Smooth muscle cell of the brain vasculature (primary cell): Measurements from ENCODE around the gene PCDHGB5.
"Not testable (repeated sequence)": the region's sequence is repeated elsewhere in the genome, so short reads cannot be mapped to it uniquely, and the experiment has no call there.

ENCODE experiments used
- DNase-seq: peaks from one replicate; pipeline ENCODE4 v3.0.0-alpha.2; 2012; ENCODE audit warnings: low read depth, low spot score

Gene PCDHGB5

DNA sequence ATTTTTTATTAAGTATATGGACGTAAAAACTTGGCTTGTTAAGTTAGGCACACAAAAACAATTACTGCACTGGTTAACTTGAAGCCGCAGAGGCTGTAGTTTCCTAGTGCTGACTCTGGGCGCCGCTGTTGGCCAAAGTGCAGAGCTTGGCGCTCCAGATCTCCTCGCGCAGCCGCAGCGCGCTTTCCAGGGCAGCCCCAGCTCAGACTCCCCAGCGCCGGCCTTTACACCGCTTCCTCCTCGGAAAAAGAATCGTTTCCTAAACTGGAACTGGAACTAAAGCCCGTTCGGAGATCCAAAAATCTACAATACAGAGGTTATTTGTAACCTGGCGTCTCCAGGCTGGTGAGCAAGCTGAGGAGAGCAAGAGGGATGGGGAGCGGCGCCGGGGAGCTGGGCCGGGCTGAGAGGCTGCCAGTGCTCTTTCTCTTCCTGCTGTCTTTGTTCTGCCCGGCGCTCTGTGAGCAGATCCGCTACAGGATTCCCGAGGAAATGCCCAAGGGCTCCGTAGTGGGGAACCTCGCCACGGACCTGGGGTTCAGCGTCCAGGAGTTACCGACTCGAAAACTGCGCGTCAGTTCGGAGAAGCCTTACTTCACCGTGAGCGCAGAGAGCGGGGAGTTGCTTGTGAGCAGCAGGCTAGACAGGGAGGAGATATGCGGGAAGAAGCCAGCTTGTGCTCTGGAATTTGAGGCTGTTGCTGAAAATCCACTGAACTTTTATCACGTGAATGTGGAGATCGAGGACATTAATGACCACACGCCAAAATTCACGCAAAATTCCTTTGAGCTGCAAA is at the start of gene PCDHGB5:
Gene PCDHGB5 (plus strand): TSS at position 192 of the 796 bp plus-strand sequence. CDS start 181 bp downstream, at position 373.
- DNase-seq, result not testable (repeated sequence)

DNA sequence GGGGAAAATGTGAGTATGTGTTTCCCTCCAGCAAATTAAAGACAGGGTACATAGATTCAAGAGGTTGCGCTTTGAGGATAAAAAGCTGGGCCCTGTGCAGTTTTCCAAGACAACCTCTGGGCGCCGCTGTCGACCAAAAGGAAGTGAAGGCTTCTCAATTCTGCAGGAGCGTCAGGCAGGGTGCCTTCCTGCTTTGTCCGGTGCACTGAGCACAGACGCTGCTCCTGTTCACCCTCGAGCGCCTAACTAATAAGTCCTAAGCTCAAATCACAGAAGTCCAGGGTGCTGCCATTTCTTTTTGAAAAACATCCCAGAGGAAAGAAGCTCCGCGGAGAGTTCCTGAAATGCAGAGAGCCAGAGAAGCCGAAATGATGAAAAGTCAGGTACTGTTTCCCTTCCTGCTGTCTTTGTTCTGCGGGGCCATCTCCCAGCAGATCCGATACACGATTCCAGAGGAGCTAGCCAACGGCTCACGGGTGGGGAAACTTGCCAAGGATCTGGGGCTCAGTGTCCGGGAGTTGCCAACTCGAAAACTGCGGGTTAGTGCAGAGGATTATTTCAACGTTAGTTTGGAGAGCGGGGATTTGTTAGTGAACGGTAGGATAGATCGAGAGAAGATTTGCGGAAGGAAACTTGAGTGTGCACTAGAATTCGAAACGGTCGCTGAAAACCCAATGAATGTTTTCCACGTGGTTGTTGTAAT is 47.7 kb upstream of the PCDHGB5 start, which contains the start of gene PCDHGB1:
Gene PCDHGB1 (plus strand): TSS at position 183 of the 703 bp plus-strand sequence. CDS start 162 bp downstream, at position 345.
- DNase-seq, result no peak

DNA sequence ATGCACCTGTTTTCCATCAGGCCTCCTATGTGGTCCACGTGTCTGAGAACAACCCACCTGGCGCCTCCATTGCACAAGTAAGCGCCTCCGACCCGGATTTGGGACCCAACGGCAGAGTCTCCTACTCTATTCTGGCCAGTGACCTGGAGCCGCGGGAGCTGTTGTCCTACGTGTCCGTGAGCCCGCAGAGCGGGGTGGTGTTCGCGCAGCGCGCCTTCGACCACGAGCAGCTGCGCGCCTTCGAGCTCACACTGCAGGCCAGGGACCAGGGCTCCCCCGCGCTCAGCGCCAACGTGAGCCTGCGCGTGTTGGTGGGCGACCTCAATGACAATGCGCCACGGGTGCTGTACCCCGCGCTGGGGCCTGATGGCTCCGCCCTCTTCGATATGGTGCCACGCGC is 46.2 kb upstream of the PCDHGB5 start:
- DNase-seq, result no peak

DNA sequence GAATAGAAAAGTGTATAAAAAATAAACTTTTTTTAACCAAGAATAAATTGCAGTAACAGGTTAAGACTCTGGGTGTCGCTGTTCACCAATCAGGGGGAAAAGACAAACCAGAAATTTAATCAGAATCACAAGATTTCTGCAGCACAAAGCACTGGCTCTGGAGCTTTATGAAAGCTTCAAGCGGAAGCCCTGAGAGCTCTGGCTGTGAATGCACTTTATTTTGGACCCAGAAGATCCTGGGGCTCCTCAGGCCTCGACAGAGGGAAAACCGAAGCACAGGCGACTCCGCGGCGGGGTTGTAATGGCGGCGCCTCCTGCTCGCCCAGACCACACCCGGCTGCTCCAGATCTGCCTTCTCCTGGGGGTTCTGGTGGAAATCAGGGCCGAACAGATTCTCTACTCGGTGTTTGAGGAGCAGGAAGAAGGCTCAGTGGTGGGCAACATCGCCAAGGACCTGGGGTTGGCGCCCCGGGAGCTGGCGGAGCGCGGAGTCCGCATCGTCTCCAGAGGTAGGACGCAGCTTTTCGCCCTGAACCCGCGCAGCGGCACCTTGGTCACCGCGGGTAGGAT is 42.8 kb upstream of the PCDHGB5 start, which contains the start of gene PCDHGA4:
Gene PCDHGA4 (plus strand): TSS at position 122 of the 570 bp plus-strand sequence. CDS start 87 bp downstream, at position 209.
- no peak for DNase-seq

DNA sequence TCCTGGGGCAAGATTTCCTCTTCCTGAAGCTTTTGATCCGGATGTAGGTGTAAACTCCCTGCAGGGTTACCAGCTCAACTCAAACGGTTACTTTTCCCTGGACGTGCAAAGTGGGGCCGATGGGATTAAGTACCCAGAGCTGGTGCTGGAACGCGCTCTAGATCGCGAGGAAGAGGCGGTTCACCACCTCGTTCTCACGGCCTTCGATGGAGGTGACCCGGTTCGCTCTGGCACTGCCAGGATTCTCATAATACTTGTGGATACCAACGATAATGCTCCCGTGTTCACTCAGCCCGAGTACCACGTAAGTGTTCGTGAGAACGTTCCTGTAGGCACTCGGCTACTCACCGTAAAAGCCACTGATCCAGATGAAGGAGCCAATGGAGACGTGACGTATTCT is 42.1 kb upstream of the PCDHGB5 start:
- DNase-seq, result no peak

DNA sequence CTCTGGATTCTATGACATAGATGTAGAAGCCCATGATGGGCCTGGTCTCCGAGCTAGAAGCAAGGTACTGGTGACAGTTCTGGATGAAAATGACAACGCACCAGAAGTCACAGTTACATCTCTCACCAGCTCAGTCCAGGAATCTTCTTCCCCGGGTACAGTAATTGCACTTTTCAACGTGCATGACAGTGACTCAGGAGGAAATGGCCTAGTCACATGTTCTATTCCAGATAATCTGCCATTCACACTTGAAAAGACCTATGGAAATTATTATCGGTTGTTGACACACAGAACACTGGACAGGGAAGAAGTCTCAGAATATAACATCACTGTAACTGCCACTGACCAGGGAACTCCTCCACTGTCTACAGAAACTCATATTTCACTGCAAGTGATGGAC is 41.6 kb upstream of the PCDHGB5 start:
- no peak for DNase-seq

DNA sequence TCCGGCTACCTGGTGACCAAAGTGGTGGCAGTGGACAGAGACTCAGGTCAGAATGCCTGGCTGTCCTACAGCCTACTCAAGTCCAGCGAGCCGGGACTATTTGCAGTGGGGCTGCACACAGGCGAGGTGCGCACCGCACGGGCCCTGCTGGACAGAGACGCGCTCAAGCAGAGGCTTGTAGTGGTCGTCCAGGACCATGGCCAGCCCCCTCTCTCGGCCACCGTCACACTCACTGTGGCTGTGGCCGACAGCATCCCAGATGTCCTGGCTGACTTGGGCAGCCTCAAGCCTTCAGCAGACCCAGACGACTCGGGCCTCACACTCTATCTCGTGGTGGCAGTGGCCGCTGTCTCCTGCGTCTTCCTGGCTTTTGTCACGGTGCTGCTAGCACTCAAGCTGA is 40.8 kb upstream of the PCDHGB5 start:
- DNase-seq, result no peak

DNA sequence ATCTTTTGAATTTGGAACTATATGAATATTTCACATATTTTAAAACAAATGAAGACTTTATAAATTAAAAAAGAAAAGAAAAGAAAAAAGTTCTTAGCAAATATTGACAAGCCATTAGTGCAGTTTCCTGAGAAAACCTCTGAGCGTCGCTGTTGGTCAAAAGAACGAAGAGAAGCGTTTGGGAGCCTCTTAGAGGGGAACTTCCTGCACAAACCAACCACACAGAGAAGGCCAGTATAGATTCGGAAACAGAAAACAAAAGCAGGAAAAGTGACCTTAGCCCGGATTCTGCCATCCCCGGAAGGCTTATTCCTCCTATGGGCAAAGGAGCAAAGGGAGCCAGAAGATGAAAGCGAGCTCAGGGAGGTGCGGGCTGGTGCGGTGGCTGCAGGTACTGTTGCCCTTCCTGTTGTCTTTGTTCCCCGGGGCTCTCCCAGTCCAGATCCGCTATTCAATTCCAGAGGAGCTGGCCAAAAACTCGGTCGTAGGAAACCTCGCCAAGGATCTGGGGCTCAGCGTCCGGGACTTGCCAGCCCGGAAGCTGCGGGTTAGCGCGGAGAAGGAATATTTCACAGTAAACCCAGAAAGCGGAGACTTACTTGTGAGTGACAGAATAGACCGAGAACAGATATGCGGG is 37.8 kb upstream of the PCDHGB5 start, which contains the start of gene PCDHGB2:
Gene PCDHGB2 (plus strand): TSS at position 205 of the 637 bp plus-strand sequence. CDS start 142 bp downstream, at position 347.
- no peak for DNase-seq

DNA sequence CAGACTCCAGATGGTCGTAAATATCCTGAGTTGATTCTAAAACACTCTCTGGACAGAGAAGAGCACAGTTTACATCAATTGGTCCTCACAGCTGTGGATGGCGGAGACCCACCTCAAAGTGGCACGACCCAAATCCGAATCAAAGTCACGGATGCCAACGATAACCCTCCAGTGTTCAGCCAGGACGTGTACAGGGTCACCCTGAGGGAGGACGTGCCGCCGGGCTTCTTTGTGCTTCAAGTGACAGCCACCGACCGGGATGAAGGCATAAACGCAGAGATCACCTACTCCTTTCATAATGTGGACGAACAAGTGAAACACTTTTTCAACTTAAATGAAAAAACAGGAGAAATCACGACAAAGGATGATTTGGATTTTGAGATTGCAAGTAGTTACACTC is 37.1 kb upstream of the PCDHGB5 start:
- DNase-seq, result no peak

DNA sequence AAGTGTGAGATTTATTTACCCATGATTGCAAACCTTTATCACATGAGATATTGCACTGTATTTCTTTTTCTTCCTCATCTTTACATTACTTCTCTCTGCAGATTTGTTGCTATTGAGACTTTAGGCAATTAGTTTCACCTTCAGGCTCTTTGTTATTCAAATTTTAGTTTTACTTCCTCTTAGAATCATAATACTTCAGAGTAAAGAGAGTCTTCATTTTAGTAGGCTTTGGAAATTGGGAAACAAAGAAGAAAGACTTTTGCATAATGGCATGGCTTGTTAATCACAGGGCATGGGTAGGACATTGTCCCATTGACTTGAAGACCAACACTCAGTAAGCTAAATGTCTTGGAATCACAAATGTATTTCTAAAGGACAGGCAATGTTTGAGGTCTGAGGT is 35.0 kb upstream of the PCDHGB5 start:
- no peak for DNase-seq

DNA sequence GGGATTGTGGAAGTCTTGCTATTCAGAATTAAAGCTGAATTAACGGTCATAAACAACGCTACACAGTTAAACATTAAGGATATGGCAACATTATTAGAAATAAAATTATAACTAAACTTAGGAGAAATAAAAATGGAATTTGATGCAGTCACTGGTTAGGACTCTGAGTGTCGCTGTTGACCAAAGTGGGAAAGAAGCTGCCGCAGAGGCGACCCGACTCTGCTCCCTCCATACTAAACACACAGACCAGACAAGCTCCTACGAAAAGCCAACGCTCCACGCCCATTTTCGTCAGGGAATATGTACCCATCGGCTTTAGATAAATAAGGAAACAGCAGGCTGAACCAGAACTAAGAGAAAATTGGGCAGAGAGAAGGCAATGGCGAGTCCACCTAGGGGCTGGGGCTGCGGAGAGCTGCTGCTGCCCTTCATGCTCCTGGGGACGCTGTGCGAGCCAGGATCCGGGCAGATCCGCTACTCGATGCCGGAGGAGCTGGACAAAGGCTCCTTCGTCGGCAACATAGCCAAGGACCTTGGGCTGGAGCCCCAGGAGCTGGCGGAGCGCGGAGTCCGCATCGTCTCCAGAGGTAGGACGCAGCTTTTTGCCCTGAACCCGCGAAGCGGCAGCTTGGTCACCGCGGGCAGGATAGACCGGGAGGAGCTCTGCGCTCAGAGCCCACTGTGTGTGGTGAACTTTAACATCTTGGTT is 33.6 kb upstream of the PCDHGB5 start, which contains the start of gene PCDHGA5:
Gene PCDHGA5 (plus strand): TSS at position 211 of the 709 bp plus-strand sequence. CDS start 169 bp downstream, at position 380.
- DNase-seq, result no peak

DNA sequence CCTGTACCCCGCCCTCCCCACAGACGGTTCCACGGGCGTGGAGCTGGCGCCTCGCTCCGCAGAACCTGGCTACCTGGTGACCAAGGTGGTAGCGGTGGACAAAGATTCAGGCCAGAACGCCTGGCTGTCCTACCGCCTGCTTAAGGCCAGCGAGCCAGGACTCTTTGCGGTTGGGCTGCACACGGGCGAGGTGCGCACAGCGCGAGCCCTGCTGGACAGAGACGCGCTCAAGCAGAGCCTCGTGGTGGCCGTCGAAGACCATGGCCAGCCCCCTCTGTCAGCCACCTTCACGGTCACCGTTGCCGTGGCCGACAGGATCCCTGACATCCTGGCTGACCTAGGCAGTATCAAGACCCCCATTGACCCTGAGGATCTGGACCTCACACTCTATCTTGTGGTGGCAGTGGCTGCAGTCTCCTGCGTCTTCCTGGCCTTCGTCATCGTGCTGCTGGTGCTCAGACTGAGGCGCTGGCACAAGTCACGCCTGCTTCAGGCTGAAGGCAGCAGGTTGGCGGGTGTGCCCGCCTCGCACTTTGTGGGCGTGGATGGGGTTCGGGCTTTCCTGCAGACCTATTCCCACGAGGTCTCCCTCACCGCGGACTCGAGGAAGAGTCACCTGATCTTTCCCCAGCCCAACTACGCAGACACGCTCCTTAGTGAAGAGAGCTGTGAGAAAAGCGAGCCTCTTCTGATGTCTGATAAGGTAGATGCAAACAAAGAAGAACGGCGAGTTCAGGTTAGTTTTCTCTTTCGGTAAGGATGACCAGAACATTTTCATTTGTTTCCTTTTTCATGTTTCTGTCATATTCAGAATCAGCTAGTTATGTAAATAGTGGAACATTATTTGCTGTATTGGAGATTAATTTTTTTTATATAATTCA is 31.5 kb upstream of the PCDHGB5 start:
- no peak for DNase-seq

DNA sequence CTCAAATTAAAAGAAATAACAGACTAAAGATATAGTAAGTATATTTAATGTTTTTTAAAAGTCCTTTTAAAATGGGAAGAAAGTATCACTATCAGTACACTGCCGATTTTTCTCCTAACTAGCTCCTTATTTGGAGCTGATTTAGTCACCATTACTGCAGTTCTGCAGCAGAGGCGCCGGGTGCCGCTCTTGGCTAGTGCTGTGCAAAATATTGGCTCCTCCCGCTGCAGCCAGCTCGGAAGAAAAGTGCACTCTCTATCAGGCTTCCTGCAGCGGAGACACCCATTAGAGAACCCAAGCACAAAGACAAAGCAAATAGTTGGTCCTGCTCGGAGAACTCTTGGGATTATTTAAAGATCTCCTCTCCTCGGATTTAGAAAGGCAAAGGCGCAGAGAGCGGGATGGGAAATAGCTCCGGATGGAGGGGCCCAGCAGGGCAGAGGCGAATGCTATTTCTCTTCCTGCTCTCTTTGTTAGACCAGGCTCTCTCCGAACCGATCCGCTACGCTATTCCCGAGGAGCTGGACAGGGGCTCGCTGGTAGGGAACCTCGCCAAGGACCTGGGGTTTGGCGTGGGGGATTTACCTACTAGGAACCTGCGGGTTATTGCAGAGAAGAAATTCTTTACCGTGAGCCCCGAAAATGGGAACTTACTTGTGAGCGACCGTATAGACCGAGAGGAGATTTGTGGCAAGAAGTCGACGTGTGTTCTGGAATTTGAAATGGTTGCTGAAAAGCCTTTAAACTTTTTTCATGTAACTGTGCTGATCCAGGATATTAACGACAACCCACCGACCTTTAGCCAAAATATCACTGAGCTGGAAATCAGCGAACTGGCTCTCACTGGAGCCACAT is 27.5 kb upstream of the PCDHGB5 start, which contains the start of gene PCDHGB3:
Gene PCDHGB3 (plus strand): TSS at position 249 of the 855 bp plus-strand sequence. CDS start 153 bp downstream, at position 402.
- no peak for DNase-seq

DNA sequence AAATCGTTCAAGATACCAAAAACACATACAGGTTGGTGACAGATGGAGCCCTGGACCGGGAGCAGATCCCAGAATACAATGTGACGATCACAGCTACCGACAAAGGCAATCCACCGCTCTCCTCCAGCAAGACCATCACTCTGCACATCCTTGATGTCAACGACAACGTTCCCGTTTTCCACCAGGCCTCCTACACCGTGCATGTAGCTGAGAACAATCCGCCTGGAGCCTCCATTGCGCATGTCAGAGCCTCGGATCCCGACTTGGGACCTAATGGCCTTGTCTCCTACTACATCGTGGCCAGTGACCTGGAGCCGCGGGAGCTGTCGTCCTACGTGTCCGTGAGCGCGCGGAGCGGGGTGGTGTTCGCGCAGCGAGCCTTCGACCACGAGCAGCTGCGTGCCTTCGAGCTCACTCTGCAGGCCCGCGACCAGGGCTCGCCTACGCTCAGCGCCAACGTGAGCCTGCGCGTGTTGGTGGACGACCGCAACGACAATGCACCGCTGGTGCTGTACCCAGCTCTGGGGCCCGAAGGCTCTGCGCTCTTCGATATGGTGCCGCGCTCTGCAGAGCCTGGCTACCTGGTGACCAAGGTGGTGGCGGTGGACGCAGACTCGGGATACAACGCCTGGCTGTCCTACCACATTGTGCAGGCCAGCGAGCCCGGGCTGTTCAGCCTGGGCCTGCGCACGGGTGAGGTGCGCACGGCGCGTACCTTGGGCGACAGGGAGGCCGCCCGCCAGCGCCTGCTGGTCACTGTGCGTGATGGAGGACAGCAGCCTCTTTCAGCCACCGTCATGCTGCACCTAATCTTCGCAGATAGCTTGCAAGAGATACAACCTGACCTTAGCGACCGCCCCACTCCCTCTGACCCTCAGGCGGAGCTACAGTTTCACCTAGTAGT is 25.9 kb upstream of the PCDHGB5 start:
- no peak for DNase-seq

DNA sequence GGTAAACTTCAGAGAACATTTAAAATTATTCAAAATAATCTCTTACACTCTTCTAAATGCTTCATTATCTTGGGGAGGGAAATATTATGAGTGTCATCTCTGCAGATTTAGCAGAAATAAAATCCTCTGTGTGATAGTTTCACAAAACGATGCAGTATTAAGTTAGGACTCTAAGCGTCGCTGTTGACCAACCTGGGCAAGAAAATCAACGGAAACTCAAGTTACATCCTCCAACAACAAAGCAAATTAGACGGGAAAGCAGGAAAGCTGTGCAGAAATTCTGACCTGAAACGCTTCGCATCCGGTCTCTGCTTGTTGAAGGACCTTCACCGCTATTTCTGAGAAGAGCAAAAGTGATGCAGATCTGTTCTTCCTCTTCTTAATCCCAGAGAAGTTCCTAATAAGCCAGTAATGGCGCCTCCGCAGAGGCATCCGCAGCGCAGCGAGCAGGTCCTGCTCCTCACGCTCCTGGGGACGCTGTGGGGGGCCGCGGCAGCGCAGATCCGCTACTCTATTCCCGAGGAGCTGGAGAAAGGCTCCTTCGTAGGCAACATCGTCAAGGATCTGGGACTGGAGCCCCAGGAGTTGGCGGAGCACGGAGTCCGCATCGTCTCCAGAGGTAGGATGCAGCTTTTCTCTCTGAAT is 24.0 kb upstream of the PCDHGB5 start, which contains the start of gene PCDHGA6:
Gene PCDHGA6 (plus strand): TSS at position 219 of the 645 bp plus-strand sequence. CDS start 193 bp downstream, at position 412.
- no peak for DNase-seq

DNA sequence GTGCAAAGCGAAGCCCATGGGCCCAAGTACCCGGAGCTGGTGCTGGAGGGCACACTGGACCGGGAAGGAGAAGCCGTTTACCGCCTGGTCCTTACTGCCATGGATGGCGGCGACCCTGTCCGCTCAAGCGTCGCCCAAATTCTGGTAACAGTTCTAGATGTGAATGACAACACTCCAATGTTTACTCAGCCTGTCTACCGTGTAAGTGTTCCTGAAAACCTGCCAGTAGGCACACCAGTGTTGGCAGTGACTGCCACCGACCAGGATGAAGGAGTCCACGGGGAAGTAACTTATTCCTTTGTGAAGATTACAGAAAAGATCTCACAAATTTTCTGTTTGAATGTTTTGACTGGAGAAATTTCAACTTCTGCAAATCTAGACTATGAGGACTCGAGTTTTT is 23.1 kb upstream of the PCDHGB5 start:
- DNase-seq, result no peak
